HepG2 (cell line): Measurements from ENCODE around the gene FAM184B. TPM values are rescaled to one million over a fixed set of nuclear protein-coding genes. Genes with fewer than 3 reads are reported as not detected.

Experiments
- ATAC-seq: fragments of 200-7000 bp; cut with Tn5 transposase; 3 replicates; pipeline ENCODE4 v1.9.1; 2020; ENCODE audit warnings: mild to moderate bottlenecking, moderate library complexity
- BruUV-seq: library from RNA; stranded (reverse); fragments of 400-500 nt; replicated peaks from 2 replicates; lab custom pipeline; 2021; lab: Mats Ljungman, UMichigan
- CTCF ChIA-PET: fragments of 300-600 bp; formaldehyde crosslinking; extraction: SDS; loops from one replicate; lab custom pipeline; 2021; ENCODE audit warnings: low total read pairs, inconsistent platforms, low intra/inter-chr PET ratio; lab: Yijun Ruan, JAX
- POLR2A ChIA-PET: fragments of 350-600 bp; sonication (Branson Sonifier 250); formaldehyde crosslinking; loops from one replicate; lab custom pipeline; 2020; ENCODE audit warnings: antibody characterized with exemption, inconsistent platforms; lab: Yijun Ruan, JAX
- DNase-seq: peaks from one replicate; pipeline ENCODE4 v3.0.0-alpha.2; 2015; ENCODE audit warnings: low spot score
- FAIRE-seq: peaks from 3 replicates; lab custom pipeline; 2011; peaks lifted over from hg19 to GRCh38; lab: Jason Lieb, UNC
- H2AFZ ChIP-seq: one replicate; pipeline ENCODE4 v1.6.1; 2011; ENCODE audit warnings: low read length, inconsistent platforms
- H3K27ac ChIP-seq: fragments of 300-600 bp; 3 replicates; pipeline ENCODE4 v1.8.0; 2011; ENCODE audit warnings: mixed run types, mild to moderate bottlenecking, mixed read lengths, low read length, inconsistent platforms; ENCODE audit not compliant: insufficient read depth; ENCODE audit errors: extremely low read length
- H3K27me3 ChIP-seq, 2 experiments: fragments of 200-600 bp in 1 of 2; 2 replicates in 1 of 2; 3 replicates in 1 of 2; pipeline versions ENCODE4 v1.6.0 to v1.8.0; 2011; ENCODE audit warnings: low read length in 2 of 2, mild to moderate bottlenecking in 2 of 2, moderate library complexity in 2 of 2, inconsistent platforms in 1 of 2; ENCODE audit not compliant: insufficient read depth in 2 of 2, control insufficient read depth in 1 of 2
- H3K36me3 ChIP-seq, 2 experiments: fragments of 200-600 bp in 1 of 2; replicated peaks in 1 of 2; 2 replicates in 1 of 2; 3 replicates in 1 of 2; pipeline versions ENCODE4 v1.5.1 to v1.8.0; 2011; ENCODE audit warnings: low read length in 2 of 2, inconsistent platforms in 1 of 2; ENCODE audit not compliant: insufficient read depth in 2 of 2, control insufficient read depth in 1 of 2
- H3K4me1 ChIP-seq: 2 replicates; pipeline ENCODE4 v1.5.1; 2012; ENCODE audit warnings: low read length, inconsistent platforms; ENCODE audit not compliant: insufficient read depth
- H3K4me2 ChIP-seq: 2 replicates; pipeline ENCODE4 v1.6.0; 2011; ENCODE audit warnings: low read depth, low read length, inconsistent platforms
- H3K4me3 ChIP-seq, 3 experiments: fragments of 200-600 bp in 1 of 3; sonication (generic), shearing (Covaris generic) in 1 of 3; replicated peaks in 1 of 3; 2 replicates each; pipeline ENCODE4 v1.5.1; 2011 to 2016; ENCODE audit warnings: low read length in 3 of 3, inconsistent platforms in 2 of 3, low read depth in 2 of 3, mild to moderate bottlenecking in 2 of 3, control low read depth in 1 of 3, mixed read lengths in 1 of 3; ENCODE audit not compliant: insufficient read depth in 1 of 3
- H3K79me2 ChIP-seq: one replicate; pipeline ENCODE4 v1.6.1; 2011; ENCODE audit warnings: low read length, inconsistent platforms; ENCODE audit not compliant: insufficient read depth
- H3K9ac ChIP-seq: 2 replicates; pipeline ENCODE4 v1.6.0; 2011; ENCODE audit warnings: mild to moderate bottlenecking, low read depth, low read length, inconsistent platforms; ENCODE audit not compliant: insufficient read depth
- H3K9me3 ChIP-seq: 2 replicates; pipeline ENCODE4 v1.5.1; 2012; ENCODE audit warnings: mild to moderate bottlenecking, low read length
- H4K20me1 ChIP-seq: 2 replicates; pipeline ENCODE4 v1.6.0; 2011; ENCODE audit warnings: inconsistent platforms, mild to moderate bottlenecking, low read length, moderate library complexity; ENCODE audit not compliant: insufficient read depth
- AGO2 ChIP-seq: fragments of 200-400 bp; formaldehyde crosslinking; optimal IDR thresholded peaks from 2 replicates; pipeline ENCODE3; 2017; ENCODE audit warnings: mild to moderate bottlenecking, low read depth, low read length, moderate library complexity
- NCOA1 ChIP-seq: sonication (generic); formaldehyde crosslinking; IDR thresholded peaks from 2 replicates; pipeline ENCODE4 v1.9.0; 2021; ENCODE audit warnings: missing genetic modification reagents
- ONECUT2 ChIP-seq: sonication (generic); formaldehyde crosslinking; IDR thresholded peaks from 2 replicates; pipeline ENCODE4 v1.4.0; 2020; ENCODE audit warnings: missing genetic modification reagents
- UBTF ChIP-seq: sonication (generic); formaldehyde crosslinking; IDR thresholded peaks from 2 replicates; pipeline ENCODE4 v1.4.0; 2020; ENCODE audit warnings: mild to moderate bottlenecking, missing genetic modification reagents
- ZNF343 ChIP-seq: sonication (generic); formaldehyde crosslinking; IDR thresholded peaks from 2 replicates; pipeline ENCODE4 v1.4.0; 2020; ENCODE audit warnings: mild to moderate bottlenecking, missing genetic modification reagents
- WGBS: methylation state at CpG from one replicate; pipeline ENCODE4 v1.1.6; 2017; ENCODE audit warnings: low lambda C conversion rate; 5-methylcytosine and 5-hydroxymethylcytosine counted together
- in situ Hi-C: cut with HindIII; loops from 2 replicates; pipeline ENCODE4 v1.10.0; 2017; ENCODE audit warnings: low pct_unique_long_range_greater_than_20kb; ENCODE audit not compliant: extremely low pct_ligation_motif_present
- intact Hi-C: fragments of 100-400 bp; cut with micrococcal nuclease; formaldehyde crosslinking; loops from one replicate; pipeline ENCODE4 v1.10.0; 2022; ENCODE audit not compliant: unreplicated experiment
- polyA plus RNA-seq, 8 experiments: library from polyadenylated mRNA; depleted of rRNA in 3 of 8; stranded (reverse) in 7 of 8; unstranded in 1 of 8; fragments of >200 nt; fragmentation: Illumina TruSeq in 4 of 8; extraction: Trizol in 4 of 8; gene quantifications; 2 replicates each; pipeline versions ENCODE4 v1.2.1 to v1.2.3, GENCODE V29; 2011 to 2016; ENCODE audit warnings: low read depth in 4 of 8, missing spikeins in 1 of 8, mixed read lengths in 1 of 8; ENCODE audit not compliant: insufficient read depth in 1 of 8
- total RNA-seq, 5 experiments: library from RNA; depleted of rRNA; stranded (reverse); fragments of >200 nt; fragmentation: Illumina TruSeq; extraction: Trizol; gene quantifications; 2 replicates each; pipeline ENCODE4 v1.2.3, GENCODE V29; 2016; ENCODE audit warnings: low read depth in 1 of 5

The FAM184B gene
- total and polyA plus RNA-seq, 2 of the 13 experiments (the other 11 are each of a cell fraction or from before 2014, with no cell fraction given) = not detected

DNA sequence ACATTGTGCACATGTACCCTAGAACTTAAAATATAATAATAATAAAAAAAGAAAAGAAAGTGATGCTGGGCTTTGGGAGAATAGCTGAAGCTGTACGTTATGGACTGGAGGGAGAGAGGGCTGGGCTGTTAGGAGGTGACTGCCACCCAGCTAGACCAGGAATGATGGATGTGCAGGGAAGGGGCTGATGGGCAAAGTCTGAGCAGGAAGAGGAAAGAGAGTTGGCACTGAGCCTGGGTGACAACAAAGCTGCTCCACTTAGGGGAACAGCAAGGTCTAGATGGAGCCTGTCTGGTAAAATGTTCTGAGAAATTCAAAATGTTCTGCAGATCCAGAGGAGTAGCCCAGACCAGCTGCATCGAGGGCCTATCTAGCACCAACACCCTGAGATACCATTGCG is 134.7 kb downstream of the FAM184B start (continued):
- TF ChIP-seq ONECUT2 (CRISPR knock-in tag) = no peak
- TF ChIP-seq, all 625 proteins: peak for 0

- Histone ChIP-seq H3K9me3 (no peaks in the 10 kb centered on the region), H3K79me2 (no peaks in the 10 kb centered on the region), H2AFZ (no peak overlapping the region), H3K36me3 (no peaks in the 10 kb centered on the region), H3K27ac (no peak overlapping the region), H3K4me1 (peaks cover 3% of the 10 kb centered on the region; the same call in 1 of the 2 replicates), H4K20me1 (no peaks in the 10 kb centered on the region), H3K27me3 (no peaks in the 10 kb centered on the region), H3K4me2 (no peak overlapping the region), H3K9ac (no peak overlapping the region), H3K4me3 (no peak overlapping the region)
- in situ Hi-C loops = no loop called here
- ChIA-PET POLR2A (no interaction called here), CTCF (no interaction called here)
- intact Hi-C loops = no loop called here
- ATAC-seq = no peak
- DNase-seq = no peak
- no peak for FAIRE-seq
- 100% methylated on average over 1 of the region's 1 CpG for WGBS
- TF ChIP-seq ZNF343 (CRISPR knock-in tag) = peak; percentile 87
- no peak for TF ChIP-seq NCOA1 (CRISPR knock-in tag)
- no TSS peak for BruUV-seq
Observed at GRCh38 chr4:17642398-17642783, 139.0 kb downstream of the FAM184B start.

DNA sequence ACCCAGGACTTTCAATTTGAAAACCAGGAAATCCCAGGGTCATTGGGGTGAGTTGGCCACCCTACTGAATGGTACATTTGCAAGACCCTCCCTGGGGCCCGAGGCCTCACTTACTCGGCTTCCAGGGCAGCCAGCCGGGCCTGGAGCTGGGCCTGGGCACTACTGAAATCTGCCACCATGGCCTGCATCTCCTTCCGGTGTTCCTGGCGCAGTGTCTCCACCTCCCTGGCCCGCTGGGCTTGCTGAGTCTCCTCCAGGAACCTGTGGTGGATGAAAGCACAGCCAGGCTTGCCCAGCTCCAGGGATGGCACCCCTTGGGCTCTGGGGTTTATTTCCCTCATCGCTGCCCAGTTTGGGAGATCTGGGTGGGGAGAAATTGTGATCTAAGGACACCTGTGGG is 142.3 kb downstream of the FAM184B start:
- no peaks in the 10 kb centered on the region for H3K27me3 ChIP-seq
- CTCF ChIA-PET = no interaction called here
- intact Hi-C loops (loop anchor here (10.0 kb wide), 1 partner anchor 124 kb away; the partner anchor contains the start of genes CLRN2 and QDPR), in situ Hi-C loops (loop anchor here (5.0 kb wide), 1 partner anchor 82 kb away; no protein-coding TSS in a partner anchor)
- FAIRE-seq (no peak), ATAC-seq (no peak), DNase-seq (no peak)
- no peak overlapping the region for H2AFZ ChIP-seq
- H3K9ac ChIP-seq = no peak overlapping the region
- H3K9me3 ChIP-seq = no peaks in the 10 kb centered on the region
- no peak overlapping the region for H3K4me3 ChIP-seq
- H3K4me1 ChIP-seq = peaks cover 9% of the 10 kb centered on the region; the same call in 1 of the 2 replicates
- 93% methylated on average over 7 of the region's 7 CpGs for WGBS
- no peaks in the 10 kb centered on the region for H4K20me1 ChIP-seq
- POLR2A ChIA-PET = no interaction called here
- no peak overlapping the region for H3K4me2 ChIP-seq
- H3K36me3 ChIP-seq = peaks cover 0 to 11% of the 10 kb centered on the region in 2 experiments; a peak in 3 of 5 replicates
- no peaks in the 10 kb centered on the region for H3K79me2 ChIP-seq
- BruUV-seq = no TSS peak
- no peak overlapping the region for H3K27ac ChIP-seq
- no peak for TF ChIP-seq UBTF (CRISPR knock-in tag)
- TF ChIP-seq AGO2 = peak; percentile 57
